Tibial artery (tissue), 4 donors: ENCODE measurements around the gene MAD1L1.
"Not testable (repeated sequence)": the region's sequence is repeated elsewhere in the genome, so short reads cannot be mapped to it uniquely, and the experiment has no call there.

Source experiments
- DNase-seq, 2 donors: peaks; one replicate each; pipeline ENCODE4 v3.0.0-alpha.2; 2019
- H3K27ac ChIP-seq, 2 donors: fragments of 200-600 bp; sonication (generic) in 1 of 2; 1 replicate in 1 of 2; 2 replicates in 1 of 2; pipeline ENCODE4 v1.5.1; 2018 to 2019; ENCODE audit warnings: mild to moderate bottlenecking in 1 of 2
- H3K27me3 ChIP-seq, 2 donors: fragments of 200-600 bp; sonication (generic) in 1 of 2; one replicate each; pipeline versions ENCODE4 v1.5.1 to v1.6.0; 2016 to 2019
- H3K36me3 ChIP-seq, 3 donors: fragments of 200-600 bp; sonication (generic) in 2 of 3; one replicate each; pipeline ENCODE4 v1.5.1; 2016 to 2019; ENCODE audit warnings: mild to moderate bottlenecking in 2 of 3
- H3K4me1 ChIP-seq, 4 donors: fragments of 200-600 bp; sonication (generic) in 2 of 4; 1 replicate in 3 of 4; 2 replicates in 1 of 4; pipeline ENCODE4 v1.5.1; 2016 to 2019
- H3K4me3 ChIP-seq, 2 donors: fragments of 200-600 bp; sonication (generic) in 1 of 2; 1 replicate in 1 of 2; 2 replicates in 1 of 2; pipeline ENCODE4 v1.5.1; 2018 to 2019; ENCODE audit warnings: mild to moderate bottlenecking in 2 of 2
- H3K9me3 ChIP-seq, 3 donors: fragments of 200-600 bp; sonication (generic) in 1 of 3; one replicate each; pipeline ENCODE4 v1.5.1; 2016 to 2019
- intact Hi-C: fragments of 100-400 bp; cut with DNase I; formaldehyde crosslinking; loops from one replicate; pipeline ENCODE4 v1.15.0; 2023; ENCODE audit warnings: low total_unique reads
- TF ChIP-seq, protein P1 (sequence below), 2 experiments: fragments of 200-600 bp in 1 of 2; fragments of 450-650 bp in 1 of 2; IDR thresholded peaks; one replicate each; pipeline ENCODE4 v1.5.1; 2017 to 2019; ENCODE audit warnings: antibody characterized with exemption in 2 of 2, mild to moderate bottlenecking in 1 of 2, moderate library complexity in 1 of 2

Gene MAD1L1

GRCh38 chr7:2037301-2037807 lies 195.4 kb downstream of the MAD1L1 start:
- Histone ChIP-seq H3K4me3 (peak overlapping the region; percentile 14 to 39), H3K4me1 (peaks cover 0 to 13% (median 7%) of the 10 kb centered on the region in 4 donors), H3K27ac (no peak overlapping the region), H3K36me3 (peaks cover 0 to under 1% (median under 1%) of the 10 kb centered on the region in 3 donors), H3K27me3 (no peaks in the 10 kb centered on the region), H3K9me3 (no peaks in the 10 kb centered on the region)
- intact Hi-C loops: no loop called here
- TF ChIP-seq, protein P1, sequence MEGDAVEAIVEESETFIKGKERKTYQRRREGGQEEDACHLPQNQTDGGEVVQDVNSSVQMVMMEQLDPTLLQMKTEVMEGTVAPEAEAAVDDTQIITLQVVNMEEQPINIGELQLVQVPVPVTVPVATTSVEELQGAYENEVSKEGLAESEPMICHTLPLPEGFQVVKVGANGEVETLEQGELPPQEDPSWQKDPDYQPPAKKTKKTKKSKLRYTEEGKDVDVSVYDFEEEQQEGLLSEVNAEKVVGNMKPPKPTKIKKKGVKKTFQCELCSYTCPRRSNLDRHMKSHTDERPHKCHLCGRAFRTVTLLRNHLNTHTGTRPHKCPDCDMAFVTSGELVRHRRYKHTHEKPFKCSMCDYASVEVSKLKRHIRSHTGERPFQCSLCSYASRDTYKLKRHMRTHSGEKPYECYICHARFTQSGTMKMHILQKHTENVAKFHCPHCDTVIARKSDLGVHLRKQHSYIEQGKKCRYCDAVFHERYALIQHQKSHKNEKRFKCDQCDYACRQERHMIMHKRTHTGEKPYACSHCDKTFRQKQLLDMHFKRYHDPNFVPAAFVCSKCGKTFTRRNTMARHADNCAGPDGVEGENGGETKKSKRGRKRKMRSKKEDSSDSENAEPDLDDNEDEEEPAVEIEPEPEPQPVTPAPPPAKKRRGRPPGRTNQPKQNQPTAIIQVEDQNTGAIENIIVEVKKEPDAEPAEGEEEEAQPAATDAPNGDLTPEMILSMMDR (IDR thresholded peaks at IDR 0.05): no peak
- DNase-seq: peak; percentile 15 to 49

DNA sequence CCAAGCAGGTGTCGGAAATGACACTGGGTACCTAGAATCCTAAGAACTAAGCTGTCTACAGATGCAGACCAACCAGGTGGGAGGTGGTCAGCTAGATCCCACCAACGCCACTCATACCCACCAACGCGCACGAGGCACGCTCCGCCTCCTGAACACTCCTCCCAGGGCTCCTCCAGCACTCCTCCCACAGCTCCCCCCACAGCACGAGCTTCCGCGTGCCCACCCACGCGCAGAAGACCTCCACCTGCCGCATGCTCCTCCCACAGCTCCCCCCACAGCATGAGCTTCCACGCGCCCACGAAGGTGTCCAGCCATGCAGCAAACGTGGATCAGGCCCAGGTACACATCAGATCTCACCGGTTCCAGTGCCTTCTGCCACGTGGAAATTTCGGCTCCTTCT lies 196.0 kb downstream of the MAD1L1 start:
- Histone ChIP-seq H3K27ac (no peak overlapping the region), H3K36me3 (no peaks in the 10 kb centered on the region), H3K4me1 (peaks cover 0 to 13% (median 7%) of the 10 kb centered on the region in 4 donors), H3K9me3 (no peaks in the 10 kb centered on the region), H3K27me3 (no peaks in the 10 kb centered on the region), H3K4me3 (no peak overlapping the region)
- intact Hi-C loops: no loop called here
- TF ChIP-seq, protein P1 (IDR thresholded peaks at IDR 0.05): no peak
- peak; percentile 11 to 42 for DNase-seq

DNA sequence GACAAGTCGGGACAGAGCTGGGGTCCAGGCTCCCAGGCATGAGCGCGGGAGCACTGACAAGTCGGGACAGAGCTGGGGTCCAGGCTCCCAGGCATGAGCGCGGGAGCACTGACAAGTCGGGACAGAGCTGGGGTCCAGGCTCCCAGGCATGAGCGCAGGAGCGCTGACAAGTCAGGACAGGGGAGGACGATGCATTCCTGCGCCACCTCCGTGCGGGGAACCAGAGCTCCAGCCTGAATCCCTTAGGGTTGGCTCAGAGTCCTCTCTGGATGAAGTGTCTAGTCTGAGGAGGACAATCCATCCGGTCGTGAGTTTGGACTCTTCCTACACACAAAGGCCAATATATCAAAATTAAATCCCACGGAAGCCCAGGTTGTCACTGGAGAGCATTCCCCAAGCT lies 196.5 kb downstream of the MAD1L1 start:
- H3K4me1 ChIP-seq: peaks cover 0 to 13% (median 7%) of the 10 kb centered on the region in 4 donors
- H3K36me3 ChIP-seq, H3K27me3 ChIP-seq, H3K4me3 ChIP-seq, H3K27ac ChIP-seq, intact Hi-C loops, H3K9me3 ChIP-seq: not testable (repeated sequence)
- DNase-seq: peak in 1 of 2 donors; percentile 24

DNA sequence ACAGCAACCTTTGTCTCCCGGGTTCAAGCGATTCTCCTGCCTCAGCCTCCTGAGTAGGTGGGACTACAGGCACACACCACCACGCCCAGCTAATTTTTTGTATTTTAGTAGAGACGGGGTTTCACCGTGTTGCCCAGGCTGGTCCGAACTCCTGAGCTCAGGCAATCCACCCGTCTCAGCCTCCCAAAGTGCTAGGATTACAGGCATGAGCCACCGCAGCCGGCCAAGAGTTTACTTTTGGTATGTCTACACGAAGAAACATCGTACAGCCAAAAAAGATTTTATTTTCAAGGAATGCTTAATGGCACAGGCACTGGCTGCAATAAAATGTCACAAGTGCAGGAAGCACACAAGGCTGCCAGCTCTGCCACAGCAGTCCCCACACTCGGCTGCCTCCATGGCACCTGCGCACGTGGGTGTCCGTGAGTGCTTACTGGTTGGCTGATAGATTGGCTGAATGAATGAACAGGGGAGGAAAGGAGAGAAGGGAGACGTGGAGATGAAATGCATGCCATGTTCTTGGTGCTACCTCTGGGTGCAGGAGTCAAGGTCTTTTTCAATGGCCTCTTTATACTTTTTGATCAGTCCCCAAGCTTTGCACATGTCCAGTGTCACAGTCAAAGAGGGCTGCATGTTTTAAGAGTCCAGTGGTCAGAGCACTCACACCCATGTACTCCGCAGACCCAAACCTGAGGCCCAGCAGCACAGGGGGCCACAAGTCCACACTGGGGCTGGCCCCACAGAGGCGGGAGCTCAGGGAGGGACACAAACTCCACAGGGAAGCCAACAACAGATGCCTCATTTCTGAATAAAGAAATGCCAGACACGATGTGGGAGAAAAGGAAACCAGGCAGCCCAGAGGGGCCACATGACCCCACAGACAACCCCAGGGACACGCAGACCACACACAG lies 198.2 kb downstream of the MAD1L1 start:
- TF ChIP-seq, protein P1 (IDR thresholded peaks at IDR 0.05): no peak

GRCh38 chr7:2033586-2034135 lies 199.1 kb downstream of the MAD1L1 start:
- Histone ChIP-seq H3K36me3 (peaks cover 0 to 2% (median 0%) of the 10 kb centered on the region in 3 donors), H3K4me3 (no peak overlapping the region), H3K27ac (no peak overlapping the region), H3K9me3 (peaks cover 0 to 6% (median 0%) of the 10 kb centered on the region in 3 donors), H3K27me3 (no peaks in the 10 kb centered on the region), H3K4me1 (peaks cover 0 to 12% (median 7%) of the 10 kb centered on the region in 4 donors)
- intact Hi-C loops: no loop called here
- DNase-seq: peak; percentile 6 to 43
- TF ChIP-seq, protein P1 (IDR thresholded peaks at IDR 0.05): no peak

More for the DNA sequence above, 198.2 kb downstream of the MAD1L1 start:
- Histone ChIP-seq H3K27ac (no peak overlapping the region), H3K4me1 (peaks cover 0 to 13% (median 7%) of the 10 kb centered on the region in 4 donors), H3K27me3 (no peaks in the 10 kb centered on the region), H3K36me3 (no peaks in the 10 kb centered on the region), H3K9me3 (no peaks in the 10 kb centered on the region), H3K4me3 (no peak overlapping the region)
- intact Hi-C loops: no loop called here
- peak; percentile 12 to 48 for DNase-seq
